ENCODE data around the gene NR0B1.

The NR0B1 gene, protein sequence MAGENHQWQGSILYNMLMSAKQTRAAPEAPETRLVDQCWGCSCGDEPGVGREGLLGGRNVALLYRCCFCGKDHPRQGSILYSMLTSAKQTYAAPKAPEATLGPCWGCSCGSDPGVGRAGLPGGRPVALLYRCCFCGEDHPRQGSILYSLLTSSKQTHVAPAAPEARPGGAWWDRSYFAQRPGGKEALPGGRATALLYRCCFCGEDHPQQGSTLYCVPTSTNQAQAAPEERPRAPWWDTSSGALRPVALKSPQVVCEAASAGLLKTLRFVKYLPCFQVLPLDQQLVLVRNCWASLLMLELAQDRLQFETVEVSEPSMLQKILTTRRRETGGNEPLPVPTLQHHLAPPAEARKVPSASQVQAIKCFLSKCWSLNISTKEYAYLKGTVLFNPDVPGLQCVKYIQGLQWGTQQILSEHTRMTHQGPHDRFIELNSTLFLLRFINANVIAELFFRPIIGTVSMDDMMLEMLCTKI

DNA sequence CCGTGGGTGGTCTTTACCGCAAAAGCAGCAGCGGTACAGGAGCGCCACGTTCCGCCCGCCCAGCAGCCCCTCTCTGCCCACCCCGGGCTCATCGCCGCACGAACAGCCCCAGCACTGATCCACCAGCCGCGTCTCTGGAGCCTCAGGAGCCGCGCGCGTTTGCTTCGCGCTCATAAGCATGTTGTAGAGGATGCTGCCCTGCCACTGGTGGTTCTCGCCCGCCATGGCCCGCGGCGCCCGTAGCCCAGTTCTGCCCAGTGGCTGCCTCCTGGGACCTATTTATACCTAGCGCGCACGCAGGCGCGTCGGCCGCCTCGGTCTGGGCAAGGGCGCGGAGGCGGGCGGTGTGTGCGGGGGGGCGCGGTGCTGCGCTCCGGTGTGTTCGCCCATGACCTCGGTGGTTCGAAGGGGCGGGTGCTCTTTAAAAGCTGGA, at the start of gene NR0B1:
NR0B1 (minus strand) TSS at position 252 of the 433 bp plus-strand sequence; CDS start at position 225, 27 bp downstream.
- no peak for DNase-seq

- DNase-seq, result no peak
Measured at GRCh38 chrX:30349946-30350345, 40.8 kb upstream of the NR0B1 start.

- DNase-seq, result no peak
Measured at GRCh38 chrX:30343206-30343605, 34.0 kb upstream of the NR0B1 start.

- DNase-seq, result no peak
Measured at GRCh38 chrX:30340753-30341152, 31.6 kb upstream of the NR0B1 start.

GRCh38 chrX:30327762-30328161, 18.6 kb upstream of the NR0B1 start:
- DNase-seq, result no peak

GRCh38 chrX:30317308-30317707, 8.1 kb upstream of the NR0B1 start:
- no peak for DNase-seq

DNA sequence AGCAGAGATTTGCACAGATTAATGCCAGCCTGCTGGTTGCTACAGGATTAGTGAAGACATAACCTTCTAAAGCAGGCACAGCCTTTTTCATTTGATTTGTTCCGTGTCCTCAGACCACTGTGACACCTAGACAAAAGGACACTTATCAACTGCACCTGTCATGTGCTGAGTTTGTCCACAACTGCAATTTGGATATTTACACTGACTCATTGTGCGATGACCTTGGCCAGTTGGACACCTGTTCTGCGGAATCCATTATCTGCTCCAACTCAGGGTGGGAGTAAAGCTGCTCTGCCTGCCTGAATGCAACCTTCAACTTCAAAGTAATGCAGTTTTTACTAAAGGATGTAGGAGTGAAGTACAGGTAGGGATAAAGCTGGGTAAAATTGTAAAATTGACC, 4.1 kb upstream of the NR0B1 start:
- no peak for DNase-seq

DNA sequence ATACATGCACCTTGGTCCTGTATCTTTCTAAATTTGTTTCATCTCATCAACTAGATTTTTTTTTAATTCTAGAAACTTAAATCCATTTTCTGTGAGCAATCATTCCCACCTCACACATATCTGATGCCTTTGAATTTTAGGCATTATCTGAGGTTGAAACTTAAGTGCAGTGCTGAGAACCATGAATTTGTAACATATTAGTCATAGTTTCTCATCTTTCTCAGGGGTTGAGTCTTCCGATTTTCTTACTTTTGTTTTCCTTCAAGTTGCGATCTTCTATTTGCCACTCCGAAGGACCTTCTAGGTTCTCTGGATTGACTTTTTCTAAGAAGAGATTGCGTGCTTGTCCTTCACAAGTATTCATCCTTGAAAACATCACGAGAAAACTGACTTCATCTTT, 3.7 kb upstream of the NR0B1 start:
- DNase-seq, result no peak

DNA sequence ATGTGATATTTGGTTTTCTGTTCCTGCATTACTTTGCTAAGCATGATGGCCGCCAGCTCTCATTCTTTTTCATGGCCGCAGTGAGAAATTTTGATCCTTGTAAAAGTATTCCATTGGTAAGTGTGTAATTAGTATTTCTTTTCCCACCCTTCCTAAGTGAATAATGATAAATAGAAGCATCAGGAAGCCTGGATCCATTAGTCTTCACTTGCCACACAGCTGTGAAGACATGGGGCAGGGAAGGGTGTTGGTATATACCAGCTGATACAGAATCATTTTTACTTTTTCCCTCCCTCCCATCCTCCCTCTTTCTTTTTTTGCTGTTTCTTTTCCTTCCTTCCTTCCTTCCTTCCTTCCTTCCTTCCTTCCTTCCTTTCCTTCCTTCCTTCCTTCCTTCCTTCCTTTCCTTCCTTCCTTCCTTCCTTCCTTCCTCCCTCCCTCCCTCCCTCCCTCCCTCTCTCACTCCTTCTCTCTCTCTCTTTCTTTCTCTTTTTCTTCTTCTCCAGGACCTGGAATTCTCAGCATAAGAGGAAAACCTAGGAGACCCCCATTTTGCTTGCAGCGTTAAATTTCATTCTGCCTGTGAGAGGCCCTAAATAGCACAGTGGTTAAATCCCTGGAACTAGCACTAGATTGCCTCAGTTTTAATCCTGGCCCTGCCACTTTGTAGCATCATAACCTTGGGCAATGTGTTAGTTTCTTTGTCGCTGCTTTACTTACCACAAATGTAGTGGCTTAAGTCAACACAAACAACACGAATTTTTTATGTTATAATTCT, 1.4 kb upstream of the NR0B1 start:
- no peak for DNase-seq

DNA sequence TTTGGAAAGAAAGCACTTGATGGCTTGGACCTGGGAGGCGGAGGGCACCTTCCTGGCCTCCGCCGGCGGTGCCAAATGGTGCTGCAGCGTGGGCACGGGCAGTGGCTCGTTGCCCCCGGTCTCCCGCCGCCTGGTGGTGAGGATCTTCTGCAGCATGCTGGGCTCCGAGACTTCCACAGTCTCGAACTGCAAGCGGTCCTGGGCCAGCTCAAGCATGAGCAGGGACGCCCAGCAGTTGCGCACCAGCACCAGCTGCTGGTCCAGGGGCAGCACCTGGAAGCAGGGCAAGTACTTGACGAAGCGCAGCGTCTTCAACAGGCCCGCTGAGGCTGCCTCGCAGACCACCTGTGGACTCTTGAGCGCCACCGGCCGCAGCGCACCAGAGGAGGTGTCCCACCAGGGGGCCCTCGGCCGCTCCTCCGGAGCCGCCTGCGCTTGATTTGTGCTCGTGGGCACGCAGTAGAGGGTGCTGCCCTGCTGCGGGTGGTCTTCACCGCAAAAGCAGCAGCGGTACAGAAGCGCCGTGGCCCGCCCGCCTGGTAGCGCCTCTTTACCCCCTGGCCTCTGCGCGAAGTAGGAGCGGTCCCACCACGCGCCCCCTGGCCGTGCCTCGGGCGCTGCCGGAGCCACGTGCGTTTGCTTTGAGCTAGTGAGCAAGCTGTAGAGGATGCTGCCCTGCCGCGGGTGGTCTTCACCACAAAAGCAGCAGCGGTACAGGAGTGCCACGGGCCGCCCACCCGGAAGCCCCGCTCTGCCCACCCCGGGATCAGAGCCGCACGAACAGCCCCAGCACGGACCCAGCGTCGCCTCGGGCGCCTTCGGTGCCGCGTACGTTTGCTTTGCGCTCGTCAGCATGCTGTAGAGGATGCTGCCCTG, 689 bp downstream of the NR0B1 start:
- no peak for DNase-seq

DNA sequence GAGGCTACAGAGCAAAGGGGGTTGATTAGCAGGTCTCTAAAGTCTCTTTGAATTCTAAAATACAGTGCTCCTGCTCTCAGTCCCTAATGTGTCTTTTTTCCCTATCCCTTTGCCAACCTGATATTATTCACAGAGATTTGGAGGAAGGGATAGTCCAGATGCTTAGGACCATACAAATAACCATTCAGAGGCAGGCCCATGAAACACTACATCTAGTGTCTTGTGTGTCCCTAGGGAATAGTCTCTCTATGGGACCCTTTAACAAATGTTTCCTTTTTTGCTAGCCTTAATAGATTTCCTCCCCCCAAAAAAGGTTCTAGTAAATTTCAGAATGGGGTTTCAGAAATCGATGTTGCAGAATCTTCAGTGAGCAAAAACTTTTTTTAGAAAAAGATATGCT, 1.7 kb downstream of the NR0B1 start:
- DNase-seq, result no peak

GRCh38 chrX:30304866-30305265, 4.3 kb downstream of the NR0B1 start:
- DNase-seq, result no peak

DNA sequence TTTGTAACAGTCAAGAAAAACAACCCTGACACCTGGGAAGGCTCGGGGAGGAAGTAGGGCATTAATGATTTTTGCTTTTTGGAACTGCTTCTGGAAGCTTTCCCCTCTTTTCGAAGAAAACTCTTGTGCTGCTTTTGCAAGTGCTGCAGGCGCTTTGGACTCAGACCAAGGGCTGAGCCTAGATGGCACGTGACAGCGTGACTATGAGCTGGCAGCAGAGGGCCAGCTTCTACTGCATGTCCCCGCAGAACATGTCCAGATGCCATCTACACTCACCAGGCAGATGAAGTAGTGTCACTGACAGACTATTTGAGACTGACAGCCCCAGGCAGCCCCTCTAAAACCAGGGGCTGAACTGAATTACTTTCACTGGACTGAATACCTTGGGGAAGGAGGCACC, 6.2 kb downstream of the NR0B1 start:
- no peak for DNase-seq

- DNase-seq, result no peak
Measured at GRCh38 chrX:30301963-30302362, 7.2 kb downstream of the NR0B1 start.

DNA sequence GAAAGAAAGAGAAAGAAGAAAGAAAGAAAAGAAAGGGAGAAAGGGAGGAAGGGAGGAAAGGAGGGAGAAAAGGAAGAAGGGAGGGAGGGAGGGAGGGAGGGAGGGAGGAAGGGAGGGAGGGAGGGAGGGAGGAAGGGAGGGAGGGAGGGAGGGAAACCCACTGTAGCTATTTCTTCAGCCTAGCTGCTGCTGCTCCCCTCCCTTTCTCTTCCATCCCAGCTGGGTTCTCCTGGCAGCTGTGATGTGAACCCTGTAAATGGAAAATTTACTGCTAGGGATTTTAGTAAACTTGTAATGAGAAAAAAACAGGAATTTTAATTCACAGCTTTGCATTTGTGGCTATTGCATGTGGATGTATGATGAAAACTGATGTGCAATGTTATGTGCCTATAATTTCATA, 8.0 kb downstream of the NR0B1 start:
- no peak for DNase-seq

DNA sequence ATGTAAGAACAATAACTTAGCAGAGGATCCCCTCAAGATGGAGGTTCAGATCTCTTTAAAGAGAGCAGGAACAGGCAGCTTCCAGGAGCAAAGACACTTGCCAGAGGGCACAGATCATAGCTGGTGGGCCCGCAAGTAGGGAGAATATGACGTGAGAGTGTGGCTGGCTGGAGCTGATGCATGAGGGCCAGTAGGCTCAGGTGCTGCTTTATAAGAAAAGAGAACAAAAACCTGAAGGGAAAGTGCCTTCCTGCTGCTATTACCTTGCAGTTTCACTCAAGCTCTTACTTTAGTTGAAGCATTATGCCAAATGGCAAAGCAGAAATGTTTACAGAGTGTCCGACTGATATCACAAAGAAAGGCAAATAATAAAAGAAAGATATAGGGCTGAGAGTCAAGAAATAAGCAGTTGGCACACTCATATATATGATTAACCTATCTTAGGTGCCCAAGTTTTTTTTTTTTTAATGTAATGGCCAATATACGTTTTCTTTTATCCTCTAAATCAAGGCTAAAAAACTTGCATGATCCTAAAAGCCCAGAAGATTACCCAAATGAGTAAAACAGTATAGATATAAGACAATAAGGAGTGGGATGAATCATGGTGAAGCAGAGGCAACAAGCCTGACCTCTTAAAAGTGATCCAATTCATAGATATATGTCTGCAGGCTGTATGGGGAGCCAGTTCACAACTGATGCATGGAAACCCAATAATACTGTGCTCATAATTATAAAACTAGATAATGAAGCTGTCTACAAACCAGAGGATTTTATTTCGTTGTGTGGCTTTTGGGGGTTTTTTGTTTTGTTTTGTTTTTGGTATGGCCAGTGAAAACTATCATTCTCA, 12.6 kb downstream of the NR0B1 start:
- no peak for DNase-seq

DNA sequence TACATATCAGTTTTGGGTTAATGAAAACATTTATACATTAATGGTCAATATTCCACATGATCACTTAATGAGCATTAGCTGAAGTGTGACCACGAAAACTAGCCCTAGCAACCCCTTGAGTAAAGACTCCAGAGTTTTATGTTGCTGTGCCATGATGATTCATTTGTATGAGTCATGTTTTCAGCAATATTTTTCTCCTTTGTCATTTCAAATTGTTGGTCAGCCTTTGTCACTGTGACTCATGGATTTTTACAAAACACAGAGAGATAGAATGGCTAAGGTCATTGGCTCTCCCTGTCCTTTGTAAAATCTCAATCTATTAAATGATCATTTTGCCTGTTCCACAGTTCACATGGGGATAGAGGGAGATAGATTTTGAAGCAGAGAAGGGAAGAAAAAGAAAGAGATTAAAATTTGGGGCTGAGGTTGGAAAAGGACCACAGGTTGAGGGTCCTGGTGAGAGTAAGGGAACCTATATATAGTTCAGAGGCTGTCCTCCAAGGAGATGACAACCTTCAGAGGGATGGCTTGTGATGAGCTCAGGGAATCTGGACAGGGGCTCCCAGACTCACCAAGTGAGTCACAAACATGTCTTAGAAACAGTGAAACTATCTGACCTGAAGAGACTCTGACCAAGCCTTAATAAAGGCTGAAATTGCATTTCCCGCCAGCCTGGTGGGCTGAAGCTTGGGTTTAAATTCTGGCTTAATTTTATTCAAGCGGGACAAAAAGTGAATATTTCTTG, 25.6 kb downstream of the NR0B1 start:
- DNase-seq, result no peak

DNA sequence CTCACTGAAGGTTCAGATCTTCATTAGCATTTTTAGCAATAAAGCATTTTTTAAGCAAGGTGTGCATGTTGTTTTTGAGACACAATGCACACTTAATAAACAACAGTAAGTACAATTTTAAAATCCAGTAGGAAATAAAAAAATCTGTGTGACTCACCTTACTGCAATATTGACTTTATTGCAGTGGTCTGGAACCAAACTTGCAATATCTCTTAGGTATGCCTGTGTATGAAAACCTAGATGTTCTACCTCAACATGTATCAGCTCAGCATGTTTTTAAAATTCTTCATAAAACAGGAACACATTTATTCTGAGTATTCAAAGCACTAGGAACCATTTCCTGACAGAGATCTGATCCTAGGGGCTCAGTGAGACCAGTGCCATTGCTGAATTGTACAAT, 26.7 kb downstream of the NR0B1 start:
- DNase-seq, result no peak

- no peak for DNase-seq
Measured at GRCh38 chrX:30280428-30280827, 28.8 kb downstream of the NR0B1 start.

- DNase-seq, result no peak
Measured at GRCh38 chrX:30278365-30278764, 30.8 kb downstream of the NR0B1 start.

DNA sequence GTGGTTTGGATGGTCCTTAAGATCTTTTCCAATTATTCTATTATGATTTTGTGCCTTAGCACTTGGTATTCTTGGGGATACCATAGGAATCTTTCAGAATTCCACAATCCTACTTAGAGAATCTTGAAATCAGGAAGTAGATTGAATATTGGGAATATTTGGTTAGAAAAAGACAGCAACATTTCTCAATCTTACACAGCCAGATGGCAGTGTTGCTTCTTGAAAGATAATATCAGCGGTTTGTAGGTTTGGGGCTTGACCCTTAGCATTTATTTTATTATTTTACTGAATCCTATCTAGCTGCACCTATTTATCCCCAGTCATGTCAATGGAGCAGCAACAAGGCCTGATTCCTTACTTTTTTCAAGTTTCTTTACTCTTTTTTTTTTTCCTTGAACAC, 33.7 kb downstream of the NR0B1 start:
- no peak for DNase-seq

All from NCI-H2107 (cell line).